C4-2B (cell line): Measurements from ENCODE around the gene NUDC.

Experiments used
- ZFX ChIP-seq: fragments of 450-650 bp; IDR thresholded peaks from 2 replicates; pipeline ENCODE4 v1.6.1; 2017
- TF ChIP-seq, protein P1 (sequence below): fragments of 450-650 bp; conservative IDR thresholded peaks from 2 replicates; pipeline ENCODE4 v1.5.1; 2017; ENCODE audit warnings: mild to moderate bottlenecking

DNA sequence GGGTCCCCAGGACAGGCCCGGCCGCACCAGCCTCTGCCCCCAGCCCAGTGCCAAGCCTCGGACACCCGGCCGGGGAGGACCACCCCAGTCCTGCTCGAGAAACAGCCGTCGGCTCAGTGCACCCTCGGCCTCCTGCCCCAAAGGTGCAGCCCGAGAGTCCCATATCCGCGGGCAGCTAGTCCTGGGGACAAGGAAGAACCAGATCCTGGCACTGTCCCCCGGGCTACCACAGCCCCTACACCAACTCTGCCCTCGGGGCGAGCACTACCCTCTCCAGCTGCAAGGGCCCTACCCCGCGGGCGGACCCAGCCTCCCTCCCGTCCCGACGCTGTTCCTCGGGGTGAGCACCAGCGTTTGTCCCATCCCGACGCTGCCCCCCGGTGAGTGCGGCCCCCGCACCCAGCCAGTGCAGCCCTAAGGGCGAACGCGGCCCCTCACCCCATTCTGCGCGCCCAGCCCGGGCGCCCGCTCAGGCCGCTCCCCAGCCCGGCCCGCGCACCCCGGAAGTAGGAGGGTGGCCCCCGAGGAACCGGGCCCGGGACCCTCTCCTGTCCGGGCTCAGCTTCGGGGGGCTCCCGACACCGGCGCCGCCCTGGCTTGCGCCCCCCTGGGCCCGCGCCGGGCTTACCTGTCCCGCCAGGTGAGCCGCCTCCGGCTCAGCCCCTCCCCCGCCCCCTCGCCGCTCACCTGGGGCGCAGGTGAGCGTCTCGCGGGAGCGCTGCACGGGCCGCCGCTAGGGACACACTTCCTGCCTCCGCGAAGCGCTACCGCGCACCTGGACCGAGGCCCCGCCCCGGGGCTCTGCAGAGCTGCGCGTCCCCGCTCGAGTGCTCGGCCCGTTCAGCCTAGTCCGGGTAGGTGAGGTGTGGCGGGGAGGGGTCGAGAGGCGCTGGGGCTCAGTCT lies 38.4 kb downstream of the NUDC start, which contains the start of gene KDF1:
- TF ChIP-seq, protein P1, sequence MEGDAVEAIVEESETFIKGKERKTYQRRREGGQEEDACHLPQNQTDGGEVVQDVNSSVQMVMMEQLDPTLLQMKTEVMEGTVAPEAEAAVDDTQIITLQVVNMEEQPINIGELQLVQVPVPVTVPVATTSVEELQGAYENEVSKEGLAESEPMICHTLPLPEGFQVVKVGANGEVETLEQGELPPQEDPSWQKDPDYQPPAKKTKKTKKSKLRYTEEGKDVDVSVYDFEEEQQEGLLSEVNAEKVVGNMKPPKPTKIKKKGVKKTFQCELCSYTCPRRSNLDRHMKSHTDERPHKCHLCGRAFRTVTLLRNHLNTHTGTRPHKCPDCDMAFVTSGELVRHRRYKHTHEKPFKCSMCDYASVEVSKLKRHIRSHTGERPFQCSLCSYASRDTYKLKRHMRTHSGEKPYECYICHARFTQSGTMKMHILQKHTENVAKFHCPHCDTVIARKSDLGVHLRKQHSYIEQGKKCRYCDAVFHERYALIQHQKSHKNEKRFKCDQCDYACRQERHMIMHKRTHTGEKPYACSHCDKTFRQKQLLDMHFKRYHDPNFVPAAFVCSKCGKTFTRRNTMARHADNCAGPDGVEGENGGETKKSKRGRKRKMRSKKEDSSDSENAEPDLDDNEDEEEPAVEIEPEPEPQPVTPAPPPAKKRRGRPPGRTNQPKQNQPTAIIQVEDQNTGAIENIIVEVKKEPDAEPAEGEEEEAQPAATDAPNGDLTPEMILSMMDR, result no peak; the same call in 1 of the 2 replicates
- TF ChIP-seq ZFX, result peak; percentile 92
